K562 (cell line): ENCODE results near the gene TUBA4B. TPM values are rescaled to one million over a fixed set of nuclear protein-coding genes. Genes with fewer than 3 reads are reported as not detected.

Source experiments
- ATAC-seq: fragments of 200-7000 bp; cut with Tn5 transposase; 3 replicates; pipeline ENCODE4 v1.9.1; 2020; ENCODE audit warnings: moderate library complexity
- BruUV-seq: library from RNA; stranded (reverse); fragments of 400-500 nt; replicated peaks from 2 replicates; lab custom pipeline; 2021; lab: Mats Ljungman, UMichigan
- CTCF ChIA-PET: fragments of 300-600 bp; formaldehyde crosslinking; extraction: SDS; loops from one replicate; lab custom pipeline; 2021; ENCODE audit warnings: low intra/inter-chr PET ratio; lab: Yijun Ruan, JAX
- POLR2A ChIA-PET: fragments of 300-600, 350-650 bp; sonication (Branson Sonifier 250); formaldehyde crosslinking; extraction: SDS; loops from one replicate; lab custom pipeline; 2021; ENCODE audit warnings: antibody characterized with exemption, inconsistent platforms; lab: Yijun Ruan, JAX
- DNase-seq, 4 experiments: peaks; one replicate each; pipeline versions ENCODE4 v3.0.0 to v3.0.0-alpha.2; 2011 to 2018; ENCODE audit warnings: low spot score in 3 of 4, mixed read lengths in 3 of 4; ENCODE audit errors: extremely low read depth in 1 of 4
- FAIRE-seq: peaks from 2 replicates; lab custom pipeline; 2011; peaks lifted over from hg19 to GRCh38; lab: Jason Lieb, UNC
- H2AFZ ChIP-seq: 2 replicates; pipeline ENCODE4 v1.6.0; 2011; ENCODE audit warnings: low read depth, low read length, control low read depth, inconsistent platforms
- H3K27ac ChIP-seq: fragments of 200-600 bp; 3 replicates; pipeline ENCODE4 v1.8.0; 2011; ENCODE audit warnings: low read depth, mild to moderate bottlenecking, control low read depth, inconsistent platforms, low read length, moderate library complexity, mixed read lengths; ENCODE audit errors: extremely low read depth
- H3K27me3 ChIP-seq, 2 experiments: fragments of 300-600 bp in 1 of 2; 2 replicates in 1 of 2; 3 replicates in 1 of 2; pipeline versions ENCODE4 v1.6.0 to v1.8.0; 2011; ENCODE audit warnings: inconsistent platforms in 2 of 2, low read length in 2 of 2, mild to moderate bottlenecking in 1 of 2, mixed read lengths in 1 of 2, moderate library complexity in 1 of 2; ENCODE audit not compliant: control insufficient read depth in 2 of 2, insufficient read depth in 2 of 2
- H3K36me3 ChIP-seq: fragments of 300-600 bp; 3 replicates; pipeline ENCODE4 v1.8.0; 2011; ENCODE audit warnings: mild to moderate bottlenecking, low read length, inconsistent platforms; ENCODE audit not compliant: control insufficient read depth, insufficient read depth
- H3K4me1 ChIP-seq, 2 experiments: fragments of 200-600 bp in 1 of 2; replicated peaks in 1 of 2; 2 replicates in 1 of 2; 3 replicates in 1 of 2; pipeline versions ENCODE4 v1.5.1 to v1.8.0; 2011; ENCODE audit warnings: inconsistent platforms in 2 of 2, low read length in 2 of 2, mild to moderate bottlenecking in 1 of 2, mixed read lengths in 1 of 2, moderate library complexity in 1 of 2; ENCODE audit not compliant: control insufficient read depth in 2 of 2, insufficient read depth in 2 of 2
- H3K4me2 ChIP-seq: 2 replicates; pipeline ENCODE4 v1.6.1; 2011; ENCODE audit warnings: low read length, control low read depth, inconsistent platforms, mixed read lengths; ENCODE audit not compliant: insufficient read depth
- H3K4me3 ChIP-seq: fragments of 200-600 bp; sonication (generic), shearing (Covaris generic); 2 replicates; pipeline ENCODE4 v1.5.1; 2016; ENCODE audit warnings: control low read depth, inconsistent platforms
- H3K79me2 ChIP-seq: fragments of 200-600 bp; 3 replicates; pipeline ENCODE4 v1.8.0; 2011; ENCODE audit warnings: low read length, inconsistent platforms; ENCODE audit not compliant: control insufficient read depth, insufficient read depth
- H3K9ac ChIP-seq, 2 experiments: 2 replicates each; pipeline versions ENCODE4 v1.6.0 to v1.6.1; 2011; ENCODE audit warnings: low read depth in 2 of 2, low read length in 2 of 2, control low read depth in 1 of 2, inconsistent platforms in 1 of 2, mild to moderate bottlenecking in 1 of 2, mixed read lengths in 1 of 2; ENCODE audit not compliant: insufficient read depth in 1 of 2
- H3K9me1 ChIP-seq: one replicate; pipeline ENCODE4 v1.6.0; 2011; ENCODE audit warnings: inconsistent platforms, mild to moderate bottlenecking, low read length, moderate library complexity; ENCODE audit not compliant: control insufficient read depth, insufficient read depth
- H3K9me3 ChIP-seq: replicated peaks from 2 replicates; pipeline ENCODE4 v1.5.1; 2011; ENCODE audit warnings: low read depth, low read length, inconsistent platforms; ENCODE audit not compliant: control insufficient read depth, insufficient read depth
- H4K20me1 ChIP-seq: replicated peaks from 2 replicates; pipeline ENCODE4 v1.6.1; 2011; ENCODE audit warnings: low read length, inconsistent platforms, mixed read lengths; ENCODE audit not compliant: control insufficient read depth, insufficient read depth
- BRD9 ChIP-seq: fragments of 450-650 bp; IDR thresholded peaks from 2 replicates; pipeline ENCODE4 v1.6.1; 2018; ENCODE audit warnings: low read depth; ENCODE audit not compliant: partially characterized antibody
- CCAR2 ChIP-seq: fragments of 200-400 bp; formaldehyde crosslinking; IDR thresholded peaks from 2 replicates; pipeline ENCODE4 v1.6.1; 2017; ENCODE audit warnings: mild to moderate bottlenecking, low read depth, low read length
- ELK3 ChIP-seq: fragments of 450-650 bp; formaldehyde crosslinking; IDR thresholded peaks from 2 replicates; pipeline ENCODE4 v1.4.0; 2020; ENCODE audit warnings: mild to moderate bottlenecking
- GATA2 ChIP-seq: sonication (generic); formaldehyde crosslinking; IDR thresholded peaks from 2 replicates; pipeline ENCODE4 v1.4.0; 2020; ENCODE audit warnings: mild to moderate bottlenecking, missing genetic modification reagents
- HMGXB4 ChIP-seq: sonication (generic); formaldehyde crosslinking; IDR thresholded peaks from 2 replicates; pipeline ENCODE4 v1.8.1; 2023; ENCODE audit warnings: mild to moderate bottlenecking, missing genetic modification reagents
- POLR2A ChIP-seq: fragments of 450-650 bp; conservative IDR thresholded peaks from 2 replicates; pipeline ENCODE4 v1.6.1; 2016
- PRMT5 ChIP-seq: sonication (generic); formaldehyde crosslinking; IDR thresholded peaks from 2 replicates; pipeline ENCODE4 v1.5.0; 2020; ENCODE audit warnings: missing genetic modification reagents
- RBFOX2 ChIP-seq: fragments of 200-400 bp; formaldehyde crosslinking; IDR thresholded peaks from 2 replicates; pipeline ENCODE4 v1.6.1; 2017; ENCODE audit warnings: low read depth, mild to moderate bottlenecking, low read length, moderate library complexity
- RBM15 ChIP-seq: fragments of 200-400 bp; formaldehyde crosslinking; IDR thresholded peaks from 2 replicates; pipeline ENCODE4 v1.6.1; 2018; ENCODE audit warnings: mild to moderate bottlenecking, low read length, moderate library complexity; ENCODE audit not compliant: insufficient read depth
- SIN3B ChIP-seq: fragments of 450-650 bp; IDR thresholded peaks from 2 replicates; pipeline ENCODE4 v1.6.1; 2017; ENCODE audit warnings: low read depth, mild to moderate bottlenecking, moderate library complexity
- SMARCA4 ChIP-seq: fragments of 450-650 bp; IDR thresholded peaks from 2 replicates; pipeline ENCODE4 v1.6.1; 2016
- STAT6 ChIP-seq: sonication (generic); formaldehyde crosslinking; IDR thresholded peaks from 2 replicates; pipeline ENCODE4 v1.8.1; 2023; ENCODE audit warnings: mild to moderate bottlenecking, missing genetic modification reagents
- XRCC3 ChIP-seq: fragments of 450-650 bp; IDR thresholded peaks from 2 replicates; pipeline ENCODE4 v1.6.1; 2017; ENCODE audit warnings: mild to moderate bottlenecking, moderate library complexity
- ZBTB26 ChIP-seq: fragments of 450-650 bp; formaldehyde crosslinking; IDR thresholded peaks from 2 replicates; pipeline ENCODE4 v1.4.0; 2022; ENCODE audit warnings: missing genetic modification characterization
- ZNF134 ChIP-seq: fragments of 250-450 bp; sonication (Bioruptor Pico); conservative IDR thresholded peaks from 2 replicates; pipeline ENCODE4 v1.4.0; 2020
- ZNF274 ChIP-seq: IDR thresholded peaks from 2 replicates; pipeline ENCODE4 v1.6.1; 2011; ENCODE audit warnings: low read depth, mild to moderate bottlenecking, low read length, moderate library complexity, borderline replicate concordance
- ZNF311 ChIP-seq: fragments of 250-450 bp; sonication (Bioruptor Pico); IDR thresholded peaks from 2 replicates; pipeline ENCODE4 v1.4.0; 2020; ENCODE audit warnings: mild to moderate bottlenecking, moderate library complexity
- WGBS: fragments of 100-300 bp; shearing (Covaris generic); methylation state at CpG from one replicate; pipeline ENCODE4 v1.1.6; 2016; ENCODE audit warnings: low coverage, mixed read lengths; ENCODE audit not compliant: insufficient coverage; ENCODE audit errors: missing lambda C conversion rate; 5-methylcytosine and 5-hydroxymethylcytosine counted together
- in situ Hi-C: fragments of 300-500 bp; cut with MboI; formaldehyde crosslinking; loops from 4 replicates; pipeline ENCODE4 v1.15.0; 2018; ENCODE audit warnings: inconsistent platforms, mixed read lengths
- intact Hi-C: fragments of 100-400 bp; cut with micrococcal nuclease; formaldehyde crosslinking; loops from 2 replicates; pipeline ENCODE4 v1.14.2; 2022
- polyA plus RNA-seq, 8 experiments: library from polyadenylated mRNA; depleted of rRNA in 4 of 8; stranded (reverse) in 5 of 8; unstranded in 3 of 8; fragments of >200 nt; fragmentation: Nextera tagmentation in 2 of 8; fragmentation: Illumina TruSeq in 1 of 8; extraction: Ambion mirVana in 2 of 8; extraction: Trizol in 1 of 8; gene quantifications; 2 replicates each; pipeline versions ENCODE4 v1.2.1 to v1.2.3, GENCODE V29; 2011 to 2014; ENCODE audit warnings: inconsistent platforms in 1 of 8, missing spikeins in 1 of 8
- total RNA-seq, 7 experiments: library from RNA; depleted of rRNA in 6 of 7; stranded (reverse); fragments of >200 nt in 6 of 7; fragmentation: Illumina TruSeq in 2 of 7; extraction: Trizol in 2 of 7; gene quantifications; 2 replicates each; pipeline versions ENCODE4 v1.2.1 to v1.2.3, GENCODE V29; 2011 to 2021; ENCODE audit warnings: low replicate concordance in 1 of 7

Gene TUBA4B
- total and polyA plus RNA-seq, 9 of the 15 experiments (the other 6 are each of a cell fraction or from before 2014, with no cell fraction given), result 0.04 TPM; not detected in 8

DNA sequence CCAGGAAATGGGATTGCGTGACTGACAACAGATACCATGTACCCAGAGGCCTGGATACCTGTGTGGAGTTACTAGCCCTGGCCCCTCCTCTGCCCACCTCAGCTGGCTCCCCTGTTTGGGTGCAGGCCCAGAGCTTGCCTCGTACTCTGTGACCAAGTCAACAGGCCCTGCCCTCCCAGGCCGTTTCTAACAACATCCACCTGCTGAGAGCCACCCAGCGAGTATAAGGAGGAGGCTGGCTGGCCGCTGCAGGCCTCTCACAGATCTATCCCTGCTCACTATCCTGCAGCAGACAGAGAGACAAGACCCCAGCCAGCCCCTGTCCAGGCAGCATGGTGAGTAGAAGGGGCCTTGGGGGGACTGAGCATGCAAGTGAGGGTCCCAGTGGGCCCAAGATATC, 13.2 kb downstream of the TUBA4B start (continued):
- no peak for TF ChIP-seq HMGXB4
- TF ChIP-seq RBFOX2, result no peak
- TF ChIP-seq SIN3B, result no peak
- no peak for TF ChIP-seq PRMT5 (CRISPR knock-in tag)
- no peak for TF ChIP-seq XRCC3
- no peak for TF ChIP-seq GATA2 (CRISPR knock-in tag)
- TF ChIP-seq CCAR2, result no peak

DNA sequence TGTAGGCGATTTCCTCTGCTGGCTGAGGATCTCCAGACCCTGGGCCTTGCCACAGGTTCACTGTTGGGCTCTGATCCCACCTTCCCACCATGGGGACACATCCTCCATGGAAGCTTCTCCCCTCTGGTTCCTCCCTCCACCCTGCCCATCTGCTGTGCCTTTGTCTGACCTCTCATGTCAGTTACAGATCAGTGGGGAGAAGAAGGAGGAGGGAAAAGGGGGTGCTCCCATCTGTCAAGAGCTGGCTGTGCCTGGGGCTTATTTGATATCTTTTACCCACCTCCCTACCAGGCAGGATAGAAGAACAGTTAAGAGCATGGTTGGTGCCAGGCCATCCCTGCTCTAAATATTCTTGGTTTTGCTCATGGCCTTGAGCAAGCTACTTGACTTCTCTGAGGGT, 13.8 kb downstream of the TUBA4B start:
- no peaks in the 10 kb centered on the region for H3K9me1 ChIP-seq
- H3K27ac ChIP-seq, result no peak overlapping the region
- no peak overlapping the region for H2AFZ ChIP-seq
- DNase-seq (no peak), ATAC-seq (no peak), FAIRE-seq (no peak)
- ChIA-PET CTCF (no interaction called here), POLR2A (interaction anchor here (0.6 kb wide), 1 partner anchor 12 kb away, joined by 3 read pairs; no protein-coding TSS in a partner anchor)
- no peak overlapping the region for H3K4me3 ChIP-seq
- WGBS, result no CpG with 5 or more reads among the region's 1 CpG
- peaks cover 4 to 11% of the 10 kb centered on the region in 2 experiments; a peak in 3 of 5 replicates for H3K4me1 ChIP-seq
- no peak overlapping the region for H3K4me2 ChIP-seq
- in situ Hi-C loops (no loop called here), intact Hi-C loops (no loop called here)
- no peaks in the 10 kb centered on the region for H3K79me2 ChIP-seq
- no peak overlapping the region for H3K9ac ChIP-seq
- no peaks in the 10 kb centered on the region for H4K20me1 ChIP-seq
- BruUV-seq, result no TSS peak
- H3K27me3 ChIP-seq, result no peaks in the 10 kb centered on the region
- H3K36me3 ChIP-seq, result no peaks in the 10 kb centered on the region
- H3K9me3 ChIP-seq, result no peaks in the 10 kb centered on the region
- TF ChIP-seq ELK3 (no peak), RBM15 (no peak), ZBTB26 (CRISPR knock-in tag) (no peak), BRD9 (no peak), ZNF274 (no peak), SMARCA4 (no peak), POLR2A (no peak), ZNF134 (no peak), STAT6 (no peak), ZNF311 (CRISPR knock-in tag) (no peak)
